NCI-H1417 (cell line): Measurements from ENCODE around the gene MYO7A.
"Not testable (repeated sequence)": the region's sequence is repeated elsewhere in the genome, so short reads cannot be mapped to it uniquely, and the experiment has no call there.

Source experiments
- DNase-seq, 3 experiments: peaks; one replicate each; lab custom pipeline; 2025; lab: John Stamatoyannopoulos, UW

Gene MYO7A

GRCh38 chr11:77093056-77093891, 34.8 kb upstream of the MYO7A start:
- no peak for DNase-seq

- no peak for DNase-seq
Measured at GRCh38 chr11:77093987-77094840, 33.8 kb upstream of the MYO7A start.

GRCh38 chr11:77094841-77095365, 33.1 kb upstream of the MYO7A start:
- DNase-seq = peak in 1 of 3 experiments; percentile 4

GRCh38 chr11:77095551-77096490, 32.2 kb upstream of the MYO7A start:
- no peak for DNase-seq

- no peak for DNase-seq
Measured at GRCh38 chr11:77096591-77097019, 31.4 kb upstream of the MYO7A start.

GRCh38 chr11:77097180-77097579, 30.9 kb upstream of the MYO7A start:
- DNase-seq = not testable (repeated sequence)

- no peak for DNase-seq
Measured at GRCh38 chr11:77100166-77101042, 27.6 kb upstream of the MYO7A start.

GRCh38 chr11:77101043-77101537, 27.0 kb upstream of the MYO7A start:
- no peak for DNase-seq

GRCh38 chr11:77102246-77103210, 25.5 kb upstream of the MYO7A start, which contains the start of gene OMP:
Gene OMP (plus strand): TSS chr11:77102840. CDS start chr11:77102840, 0 bp downstream.
- no peak for DNase-seq

GRCh38 chr11:77103319-77103718, 24.7 kb upstream of the MYO7A start:
- DNase-seq = no peak

- no peak for DNase-seq
Measured at GRCh38 chr11:77104727-77105126, 23.3 kb upstream of the MYO7A start.

- DNase-seq = no peak
Measured at GRCh38 chr11:77106321-77106720, 21.7 kb upstream of the MYO7A start.

- no peak for DNase-seq
Measured at GRCh38 chr11:77106759-77107158, 21.3 kb upstream of the MYO7A start.

GRCh38 chr11:77107950-77108349, 20.1 kb upstream of the MYO7A start:
- no peak for DNase-seq

GRCh38 chr11:77108436-77108835, 19.6 kb upstream of the MYO7A start:
- no peak for DNase-seq

- DNase-seq = peak in 1 of 3 experiments; percentile 31
Measured at GRCh38 chr11:77109236-77110019, 18.6 kb upstream of the MYO7A start.

- no peak for DNase-seq
Measured at GRCh38 chr11:77110836-77111235, 17.2 kb upstream of the MYO7A start.

- no peak for DNase-seq
Measured at GRCh38 chr11:77111277-77111676, 16.8 kb upstream of the MYO7A start.
